Endothelial cell of umbilical vein (primary cell): ENCODE data around the gene ADGRD1. TPM values are rescaled to one million over a fixed set of nuclear protein-coding genes. Genes with fewer than 3 reads are reported as not detected.

Experiments
- BruUV-seq: library from RNA; stranded (reverse); fragments of 400-500 nt; replicated peaks from 2 replicates; lab custom pipeline; 2021; lab: Mats Ljungman, UMichigan
- CTCF ChIA-PET: fragments of 300-600, 350-600 bp; sonication (Branson Sonifier 250); formaldehyde crosslinking; loops from one replicate; lab custom pipeline; 2021; ENCODE audit warnings: antibody characterized with exemption, inconsistent platforms; lab: Charles Lee
- POLR2A ChIA-PET: fragments of 300-600, 350-600 bp; sonication (Branson Sonifier 250); formaldehyde crosslinking; loops from one replicate; lab custom pipeline; 2021; ENCODE audit warnings: antibody characterized with exemption, inconsistent platforms; lab: Charles Lee
- DNase-seq: peaks from one replicate; pipeline ENCODE4 v3.0.0-alpha.2; 2011; ENCODE audit warnings: low read depth, low spot score
- FAIRE-seq: peaks from 2 replicates; lab custom pipeline; 2011; peaks lifted over from hg19 to GRCh38; lab: Jason Lieb, UNC
- H2AFZ ChIP-seq: 2 replicates; pipeline ENCODE4 v1.6.0; 2012; ENCODE audit warnings: low read depth, low read length, control low read depth, inconsistent platforms
- H3K27ac ChIP-seq: 2 replicates; pipeline ENCODE4 v1.5.1; 2011; ENCODE audit warnings: low read depth, mild to moderate bottlenecking, control low read depth, low read length, moderate library complexity; ENCODE audit not compliant: insufficient read depth
- H3K27me3 ChIP-seq, 2 experiments: 2 replicates each; pipeline versions ENCODE4 v1.6.0 to v1.6.1; 2011; ENCODE audit warnings: low read length in 2 of 2, mixed read lengths in 1 of 2; ENCODE audit not compliant: control insufficient read depth in 2 of 2, insufficient read depth in 2 of 2
- H3K36me3 ChIP-seq, 2 experiments: 2 replicates in 1 of 2; 3 replicates in 1 of 2; pipeline ENCODE4 v1.5.1; 2011; ENCODE audit warnings: low read length in 2 of 2, mild to moderate bottlenecking in 1 of 2, moderate library complexity in 1 of 2; ENCODE audit not compliant: control insufficient read depth in 2 of 2, insufficient read depth in 2 of 2; ENCODE audit errors: extremely low read depth in 1 of 2
- H3K4me1 ChIP-seq: 3 replicates; pipeline ENCODE4 v1.5.1; 2011; ENCODE audit warnings: mild to moderate bottlenecking, low read length; ENCODE audit not compliant: control insufficient read depth, insufficient read depth; ENCODE audit errors: extremely low read depth
- H3K4me2 ChIP-seq: 2 replicates; pipeline ENCODE4 v1.6.1; 2011; ENCODE audit warnings: low read length, control low read depth, mixed read lengths; ENCODE audit not compliant: insufficient read depth
- H3K4me3 ChIP-seq, 3 experiments: fragments of 200-600 bp in 1 of 3; sonication (generic), shearing (Covaris generic) in 1 of 3; replicated peaks in 1 of 3; 2 replicates each; pipeline ENCODE4 v1.5.1; 2011 to 2016; ENCODE audit warnings: control low read depth in 3 of 3, low read length in 3 of 3, mild to moderate bottlenecking in 2 of 3, inconsistent platforms in 1 of 3, low read depth in 1 of 3, moderate library complexity in 1 of 3; ENCODE audit not compliant: insufficient read depth in 1 of 3
- H3K79me2 ChIP-seq: 2 replicates; pipeline ENCODE4 v1.6.0; 2012; ENCODE audit warnings: low read length, inconsistent platforms; ENCODE audit not compliant: control insufficient read depth, insufficient read depth
- H3K9ac ChIP-seq: replicated peaks from 2 replicates; pipeline ENCODE3; 2011; ENCODE audit warnings: low read length, control low read depth; ENCODE audit not compliant: insufficient read depth; ENCODE audit errors: extremely low read depth
- H3K9me1 ChIP-seq: replicated peaks from 3 replicates; pipeline ENCODE4 v1.6.0; 2011; ENCODE audit warnings: mild to moderate bottlenecking, low read length; ENCODE audit not compliant: control insufficient read depth, insufficient read depth; ENCODE audit errors: extremely low read depth
- H3K9me3 ChIP-seq: replicated peaks from 2 replicates; pipeline ENCODE4 v1.5.1; 2012; ENCODE audit warnings: low read length, inconsistent platforms; ENCODE audit not compliant: control insufficient read depth, insufficient read depth
- H4K20me1 ChIP-seq: replicated peaks from 2 replicates; pipeline ENCODE3; 2011; ENCODE audit warnings: mild to moderate bottlenecking, low read length; ENCODE audit not compliant: control insufficient read depth, insufficient read depth; ENCODE audit errors: extremely low read depth
- EZH2 ChIP-seq: IDR thresholded peaks from 2 replicates; pipeline ENCODE4 v1.6.1; 2012; ENCODE audit warnings: borderline replicate concordance, low read depth, mild to moderate bottlenecking, moderate library complexity, low read length, inconsistent platforms; ENCODE audit not compliant: severe bottlenecking
- FOS ChIP-seq: IDR thresholded peaks from 2 replicates; pipeline ENCODE4 v1.6.1; 2011; ENCODE audit warnings: mild to moderate bottlenecking, low read length, moderate library complexity, borderline replicate concordance; ENCODE audit not compliant: insufficient read depth
- GATA2 ChIP-seq: IDR thresholded peaks from 2 replicates; pipeline ENCODE4 v1.7.0; 2011; ENCODE audit warnings: low read depth, mild to moderate bottlenecking, moderate library complexity, mixed read lengths, low read length; ENCODE audit not compliant: insufficient read length, insufficient read depth
- JUN ChIP-seq: IDR thresholded peaks from 2 replicates; pipeline ENCODE4 v1.6.1; 2011; ENCODE audit warnings: borderline replicate concordance, low read depth; ENCODE audit not compliant: insufficient read length, insufficient read depth
- MYC ChIP-seq: IDR thresholded peaks from one replicate; pipeline ENCODE4 v1.6.1; 2011; ENCODE audit warnings: mild to moderate bottlenecking, low read depth, low read length
- POLR2A ChIP-seq: IDR thresholded peaks from 2 replicates; pipeline ENCODE4 v1.6.1; 2012; ENCODE audit warnings: low read depth, mild to moderate bottlenecking, control low read depth, low read length
- POLR2AphosphoS5 ChIP-seq: IDR thresholded peaks from 2 replicates; pipeline ENCODE4 v1.6.1; 2012; ENCODE audit warnings: low read depth, mild to moderate bottlenecking, control low read depth, low read length, moderate library complexity; ENCODE audit not compliant: insufficient read depth
- dilution Hi-C: fragments of 300-500 bp; cut with MboI; formaldehyde crosslinking; loops from one replicate; pipeline ENCODE4 v1.15.0; 2019; ENCODE audit warnings: low sequenced_read_pairs; ENCODE audit not compliant: extremely low pct_ligation_motif_present
- intact Hi-C: fragments of 100-400 bp; cut with micrococcal nuclease; formaldehyde crosslinking; loops from one replicate; pipeline ENCODE4 v1.10.0; 2022
- polyA plus RNA-seq, 4 experiments: library from polyadenylated mRNA; depleted of rRNA in 3 of 4; stranded (reverse) in 3 of 4; unstranded in 1 of 4; fragments of >200 nt; gene quantifications; 2 replicates each; pipeline versions ENCODE4 v1.2.1 to v1.2.3, GENCODE V29; 2011 to 2012; ENCODE audit warnings: missing spikeins in 1 of 4
- total RNA-seq: library from RNA; stranded (reverse); gene quantifications from 2 replicates; pipeline ENCODE4 v1.2.3, GENCODE V29; 2021
- TF ChIP-seq, protein P1 (sequence below): IDR thresholded peaks from 2 replicates; pipeline ENCODE4 v1.6.1; 2011; ENCODE audit not compliant: insufficient read depth, insufficient read length
- TF ChIP-seq, protein P2 (sequence below), 2 donors: IDR thresholded peaks; 1 replicate in 1 of 2; 2 replicates in 1 of 2; pipeline ENCODE4 v1.5.1; 2011; ENCODE audit warnings: low read length in 2 of 2, mild to moderate bottlenecking in 2 of 2, moderate library complexity in 2 of 2, control low read depth in 1 of 2, inconsistent platforms in 1 of 2, low read depth in 1 of 2; ENCODE audit not compliant: insufficient read depth in 1 of 2; ENCODE audit errors: extremely low read depth in 1 of 2

Gene ADGRD1
- total and polyA plus RNA-seq, 2 donors (not counting 3 experiments of a cell fraction or from before 2014, with no cell fraction given), result 0.07 TPM; not detected in 1

DNA sequence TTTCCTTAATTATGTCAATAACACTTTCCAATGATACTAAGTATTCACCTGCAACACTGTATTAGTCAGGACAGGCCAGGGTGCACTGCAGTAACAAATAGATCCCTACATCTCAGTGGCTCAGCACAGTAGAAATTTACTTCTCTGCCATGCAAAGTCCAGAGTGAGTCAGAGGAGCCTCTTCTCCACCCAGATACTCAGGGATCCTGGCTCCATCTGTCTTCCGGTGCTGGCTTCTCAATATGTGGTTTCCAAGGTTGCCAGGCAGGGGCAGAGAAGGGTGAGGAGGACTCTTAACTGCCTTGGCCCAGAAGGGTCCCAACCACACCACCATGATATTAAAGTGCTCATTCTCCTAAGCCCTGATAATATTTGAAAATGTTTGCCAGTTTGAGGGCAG, 47.8 kb downstream of the ADGRD1 start:
- no peak for FAIRE-seq
- intact Hi-C loops (no loop called here), dilution Hi-C loops (no loop called here)
- Histone ChIP-seq H3K9ac (no peak overlapping the region), H3K27ac (no peak overlapping the region), H3K4me2 (no peak overlapping the region), H3K9me1 (no peaks in the 10 kb centered on the region), H3K9me3 (no peaks in the 10 kb centered on the region), H3K4me3 (no peak overlapping the region), H3K36me3 (no peaks in the 10 kb centered on the region), H3K79me2 (no peaks in the 10 kb centered on the region), H4K20me1 (no peaks in the 10 kb centered on the region), H3K27me3 (no peaks in the 10 kb centered on the region), H2AFZ (no peak overlapping the region), H3K4me1 (no peaks in the 10 kb centered on the region)
- CTCF ChIA-PET, result no interaction called here
- no peak for DNase-seq
- POLR2A ChIA-PET, result no interaction called here
- no TSS peak for BruUV-seq
- no peak for TF ChIP-seq EZH2
- TF ChIP-seq, protein P1, sequence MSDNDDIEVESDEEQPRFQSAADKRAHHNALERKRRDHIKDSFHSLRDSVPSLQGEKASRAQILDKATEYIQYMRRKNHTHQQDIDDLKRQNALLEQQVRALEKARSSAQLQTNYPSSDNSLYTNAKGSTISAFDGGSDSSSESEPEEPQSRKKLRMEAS, result no peak
- no peak for TF ChIP-seq MYC
- no peak for TF ChIP-seq POLR2A
- TF ChIP-seq JUN, result no peak
- TF ChIP-seq POLR2AphosphoS5, result no peak
- TF ChIP-seq, protein P2, sequence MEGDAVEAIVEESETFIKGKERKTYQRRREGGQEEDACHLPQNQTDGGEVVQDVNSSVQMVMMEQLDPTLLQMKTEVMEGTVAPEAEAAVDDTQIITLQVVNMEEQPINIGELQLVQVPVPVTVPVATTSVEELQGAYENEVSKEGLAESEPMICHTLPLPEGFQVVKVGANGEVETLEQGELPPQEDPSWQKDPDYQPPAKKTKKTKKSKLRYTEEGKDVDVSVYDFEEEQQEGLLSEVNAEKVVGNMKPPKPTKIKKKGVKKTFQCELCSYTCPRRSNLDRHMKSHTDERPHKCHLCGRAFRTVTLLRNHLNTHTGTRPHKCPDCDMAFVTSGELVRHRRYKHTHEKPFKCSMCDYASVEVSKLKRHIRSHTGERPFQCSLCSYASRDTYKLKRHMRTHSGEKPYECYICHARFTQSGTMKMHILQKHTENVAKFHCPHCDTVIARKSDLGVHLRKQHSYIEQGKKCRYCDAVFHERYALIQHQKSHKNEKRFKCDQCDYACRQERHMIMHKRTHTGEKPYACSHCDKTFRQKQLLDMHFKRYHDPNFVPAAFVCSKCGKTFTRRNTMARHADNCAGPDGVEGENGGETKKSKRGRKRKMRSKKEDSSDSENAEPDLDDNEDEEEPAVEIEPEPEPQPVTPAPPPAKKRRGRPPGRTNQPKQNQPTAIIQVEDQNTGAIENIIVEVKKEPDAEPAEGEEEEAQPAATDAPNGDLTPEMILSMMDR (IDR thresholded peaks at IDR 0.05; ENCODE audit: extremely low read depth in 1 of 2, insufficient read depth in 1 of 2, low read depth in 1 of 2, low read length in 2 of 2), result no peak
- TF ChIP-seq GATA2, result no peak
- TF ChIP-seq FOS, result no peak
